ENCODE data around the gene B3GALT5. TPM values are rescaled to one million over a fixed set of nuclear protein-coding genes. Genes with fewer than 3 reads are reported as not detected.

The B3GALT5 gene
- polyA plus RNA-seq, 1 donor (not counting 4 experiments of a cell fraction or from before 2014, with no cell fraction given): not detected

DNA sequence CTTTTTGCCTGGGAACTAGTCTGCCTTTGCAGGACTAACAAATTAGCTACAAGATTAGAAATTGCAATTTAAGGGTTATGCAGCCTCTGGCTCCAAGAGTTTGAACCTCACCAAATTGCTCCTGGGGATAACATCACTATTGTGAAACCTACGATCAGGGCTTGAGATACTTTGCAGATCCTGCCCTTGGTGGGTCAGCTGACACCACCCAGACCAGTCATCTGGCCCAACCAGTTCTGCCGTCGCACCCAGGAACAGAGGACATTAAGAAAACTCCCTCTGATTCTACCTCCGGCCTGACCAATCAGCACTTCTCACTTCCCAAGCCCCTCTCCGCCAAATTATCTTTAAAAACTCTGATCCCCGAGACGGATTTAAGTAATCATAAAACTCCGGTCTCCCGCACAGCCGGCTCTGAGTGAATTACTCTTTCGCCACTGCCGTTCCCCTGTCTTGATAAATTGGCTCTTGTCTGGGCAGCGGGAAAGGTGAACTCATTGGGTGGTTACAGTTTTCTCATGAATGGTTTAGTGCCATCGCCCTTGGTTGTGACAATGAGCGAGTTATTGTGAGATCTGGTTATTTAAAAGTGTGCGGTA lies 32.9 kb upstream of the B3GALT5 start:
- no peak for FAIRE-seq

DNA sequence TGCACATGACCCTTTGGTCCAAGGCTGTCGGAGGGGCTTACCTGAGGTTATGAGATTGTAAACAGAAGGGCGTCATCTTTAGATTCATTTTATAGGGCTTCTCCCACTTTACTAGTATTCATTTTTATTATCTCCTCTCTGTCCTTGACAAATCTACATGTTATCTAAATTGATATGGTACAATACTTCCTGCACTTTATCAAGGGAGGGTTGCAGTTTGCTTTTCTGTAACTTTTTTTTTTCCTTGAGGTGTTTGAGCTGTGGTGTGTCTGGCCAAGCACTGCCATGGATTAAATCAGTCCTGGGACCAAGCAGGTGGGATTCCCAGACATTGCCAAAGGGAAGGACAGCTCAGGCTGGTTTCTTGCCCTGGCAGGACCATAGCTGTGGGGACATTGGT lies 32.0 kb upstream of the B3GALT5 start:
- no peaks in the 10 kb centered on the region for H3K4me1 ChIP-seq (ENCODE audit: control insufficient read depth, extremely low read depth, insufficient read depth, low read length)
- dilution Hi-C loops (cut with MboI; ENCODE audit: extremely low pct_ligation_motif_present, low sequenced_read_pairs): no loop called here
- no peaks in the 10 kb centered on the region for H3K79me2 ChIP-seq (ENCODE audit: control insufficient read depth, insufficient read depth, low read length)
- no peak overlapping the region for H3K9ac ChIP-seq (ENCODE audit: control insufficient read depth, extremely low read depth, insufficient read depth, low read length)
- DNase-seq (ENCODE audit: low read depth, low spot score) (no peak), FAIRE-seq (no peak)
- no peak overlapping the region for H2AFZ ChIP-seq (ENCODE audit: control insufficient read depth, low read length)
- no peak overlapping the region for H3K4me3 ChIP-seq (ENCODE audit: control insufficient read depth in 2 of 3, extremely low read depth in 1 of 3, insufficient read depth in 2 of 3, low read depth in 1 of 3, low read length in 3 of 3)
- TF ChIP-seq, protein P1, sequence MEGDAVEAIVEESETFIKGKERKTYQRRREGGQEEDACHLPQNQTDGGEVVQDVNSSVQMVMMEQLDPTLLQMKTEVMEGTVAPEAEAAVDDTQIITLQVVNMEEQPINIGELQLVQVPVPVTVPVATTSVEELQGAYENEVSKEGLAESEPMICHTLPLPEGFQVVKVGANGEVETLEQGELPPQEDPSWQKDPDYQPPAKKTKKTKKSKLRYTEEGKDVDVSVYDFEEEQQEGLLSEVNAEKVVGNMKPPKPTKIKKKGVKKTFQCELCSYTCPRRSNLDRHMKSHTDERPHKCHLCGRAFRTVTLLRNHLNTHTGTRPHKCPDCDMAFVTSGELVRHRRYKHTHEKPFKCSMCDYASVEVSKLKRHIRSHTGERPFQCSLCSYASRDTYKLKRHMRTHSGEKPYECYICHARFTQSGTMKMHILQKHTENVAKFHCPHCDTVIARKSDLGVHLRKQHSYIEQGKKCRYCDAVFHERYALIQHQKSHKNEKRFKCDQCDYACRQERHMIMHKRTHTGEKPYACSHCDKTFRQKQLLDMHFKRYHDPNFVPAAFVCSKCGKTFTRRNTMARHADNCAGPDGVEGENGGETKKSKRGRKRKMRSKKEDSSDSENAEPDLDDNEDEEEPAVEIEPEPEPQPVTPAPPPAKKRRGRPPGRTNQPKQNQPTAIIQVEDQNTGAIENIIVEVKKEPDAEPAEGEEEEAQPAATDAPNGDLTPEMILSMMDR (optimal IDR thresholded peaks at IDR 0.05 in 1 of 3, IDR thresholded peaks at IDR 0.05 in 1 of 3, conservative IDR thresholded peaks at IDR 0.05 in 1 of 3; ENCODE audit: extremely low read depth in 1 of 3, insufficient read depth in 2 of 3, low read length in 3 of 3): no peak
- TF ChIP-seq EZH2 (IDR thresholded peaks at IDR 0.05; ENCODE audit: low read length): no peak
- no peaks in the 10 kb centered on the region for H3K27me3 ChIP-seq (ENCODE audit: control insufficient read depth, extremely low read depth, insufficient read depth, low read length)
- no peaks in the 10 kb centered on the region for H3K9me1 ChIP-seq (ENCODE audit: control insufficient read depth, extremely low read depth, insufficient read depth, low read length)
- no peak overlapping the region for H3K4me2 ChIP-seq (ENCODE audit: control insufficient read depth, extremely low read depth, insufficient read depth, low read depth, low read length)
- no peaks in the 10 kb centered on the region for H3K36me3 ChIP-seq (ENCODE audit: control insufficient read depth in 2 of 2, extremely low read depth in 1 of 2, insufficient read depth in 2 of 2, low read length in 2 of 2)
- no peaks in the 10 kb centered on the region for H4K20me1 ChIP-seq (ENCODE audit: control insufficient read depth, extremely low read depth, insufficient read depth, low read length)
- H3K9me3 ChIP-seq (ENCODE audit: control insufficient read depth, low read depth, low read length): no peaks in the 10 kb centered on the region
- H3K27ac ChIP-seq (ENCODE audit: control insufficient read depth, insufficient read depth, low read length): no peak overlapping the region

More for the DNA sequence above, 32.9 kb upstream of the B3GALT5 start:
- TF ChIP-seq, protein P1 (optimal IDR thresholded peaks at IDR 0.05 in 1 of 3, IDR thresholded peaks at IDR 0.05 in 1 of 3, conservative IDR thresholded peaks at IDR 0.05 in 1 of 3; ENCODE audit: extremely low read depth in 1 of 3, insufficient read depth in 2 of 3, low read length in 3 of 3): no peak
- TF ChIP-seq EZH2 (IDR thresholded peaks at IDR 0.05; ENCODE audit: low read length): no peak
- no peaks in the 10 kb centered on the region for H3K4me1 ChIP-seq (ENCODE audit: control insufficient read depth, extremely low read depth, insufficient read depth, low read length)
- no peaks in the 10 kb centered on the region for H3K9me3 ChIP-seq (ENCODE audit: control insufficient read depth, low read depth, low read length)
- H3K79me2 ChIP-seq (ENCODE audit: control insufficient read depth, insufficient read depth, low read length): no peaks in the 10 kb centered on the region
- dilution Hi-C loops (cut with MboI; ENCODE audit: extremely low pct_ligation_motif_present, low sequenced_read_pairs): no loop called here
- H3K27me3 ChIP-seq (ENCODE audit: control insufficient read depth, extremely low read depth, insufficient read depth, low read length): no peaks in the 10 kb centered on the region
- no peak overlapping the region for H2AFZ ChIP-seq (ENCODE audit: control insufficient read depth, low read length)
- no peaks in the 10 kb centered on the region for H3K9me1 ChIP-seq (ENCODE audit: control insufficient read depth, extremely low read depth, insufficient read depth, low read length)
- DNase-seq (ENCODE audit: low read depth, low spot score): no peak
- no peak overlapping the region for H3K4me3 ChIP-seq (ENCODE audit: control insufficient read depth in 2 of 3, extremely low read depth in 1 of 3, insufficient read depth in 2 of 3, low read depth in 1 of 3, low read length in 3 of 3)
- no peak overlapping the region for H3K27ac ChIP-seq (ENCODE audit: control insufficient read depth, insufficient read depth, low read length)
- no peak overlapping the region for H3K9ac ChIP-seq (ENCODE audit: control insufficient read depth, extremely low read depth, insufficient read depth, low read length)
- no peaks in the 10 kb centered on the region for H3K36me3 ChIP-seq (ENCODE audit: control insufficient read depth in 2 of 2, extremely low read depth in 1 of 2, insufficient read depth in 2 of 2, low read length in 2 of 2)
- no peaks in the 10 kb centered on the region for H4K20me1 ChIP-seq (ENCODE audit: control insufficient read depth, extremely low read depth, insufficient read depth, low read length)
- no peak overlapping the region for H3K4me2 ChIP-seq (ENCODE audit: control insufficient read depth, extremely low read depth, insufficient read depth, low read depth, low read length)
